Urinary bladder (tissue), 2 donors: Measurements from ENCODE around the gene GLOD4. TPM values are rescaled to one million over a fixed set of nuclear protein-coding genes. Genes with fewer than 3 reads are reported as not detected.

Experiments used
- polyA plus RNA-seq: library from polyadenylated mRNA; stranded (reverse); fragments of 200-250 nt; gene quantifications from one replicate; pipeline ENCODE4 v1.2.3, GENCODE V29; 2013
- total RNA-seq: library from RNA; depleted of rRNA; stranded (reverse); fragments of >200 nt; gene quantifications from one replicate; pipeline ENCODE4 v1.2.3, GENCODE V29; 2014
- donor health status: healthy.

GLOD4 gene
- total and polyA plus RNA-seq, 2 donors = 41.0 to 44.0 TPM

Other genes with a start within 250 kb of the GLOD4 start
- 14.2 TPM for gene VPS53, start 67.4 kb downstream of the GLOD4 start, total RNA-seq
- 9.5 TPM for gene VPS53, start 67.4 kb downstream of the GLOD4 start, polyA plus RNA-seq
- gene TLCD3A, start 49.7 kb downstream of the GLOD4 start, total RNA-seq = 13.7 TPM
- 10.4 TPM for gene TLCD3A, start 49.7 kb downstream of the GLOD4 start, polyA plus RNA-seq
- gene GEMIN4, start 30.0 kb downstream of the GLOD4 start, total RNA-seq = 7.3 TPM
- 18.8 TPM for gene GEMIN4, start 30.0 kb downstream of the GLOD4 start, polyA plus RNA-seq
- gene MRM3, start 73 bp upstream of the GLOD4 start, total RNA-seq = 9.9 TPM
- gene MRM3, start 73 bp upstream of the GLOD4 start, polyA plus RNA-seq = 17.6 TPM
- 54.2 TPM for gene NXN, start 197.5 kb upstream of the GLOD4 start, total RNA-seq
- gene NXN, start 197.5 kb upstream of the GLOD4 start, polyA plus RNA-seq = 81.2 TPM
- 9.3 TPM for gene TIMM22, start 214.8 kb upstream of the GLOD4 start, total RNA-seq
- 11.3 TPM for gene TIMM22, start 214.8 kb upstream of the GLOD4 start, polyA plus RNA-seq